Anterior cingulate cortex (tissue), 58 donors: ENCODE results near the gene SYT14.
"Not testable (repeated sequence)": the region's sequence is repeated elsewhere in the genome, so short reads cannot be mapped to it uniquely, and the experiment has no call there.

Source experiments
- DNase-seq, 58 donors: peaks; one replicate each; lab custom pipeline; 2025; lab: John Stamatoyannopoulos, UW

Gene SYT14

DNA sequence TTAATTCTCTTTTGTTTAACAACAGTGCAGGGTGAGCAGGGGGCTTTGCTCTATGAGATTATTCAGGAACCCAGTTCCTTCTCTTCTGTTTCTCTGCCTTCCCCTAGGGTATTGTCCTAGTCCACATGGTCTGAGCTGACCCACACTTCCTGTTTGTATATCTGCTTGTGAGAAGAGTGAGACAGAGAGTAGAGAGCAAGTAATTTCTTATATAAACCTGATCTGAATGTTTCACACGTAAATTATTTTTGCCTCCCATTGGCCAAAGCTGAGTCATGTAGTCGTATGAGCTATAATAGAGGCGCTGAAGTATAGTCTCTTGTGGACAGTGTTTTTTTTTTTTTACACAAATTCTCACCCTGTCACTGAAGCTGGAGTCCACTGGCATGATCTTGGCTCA lies 160.3 kb downstream of the SYT14 start:
- no peak for DNase-seq

DNA sequence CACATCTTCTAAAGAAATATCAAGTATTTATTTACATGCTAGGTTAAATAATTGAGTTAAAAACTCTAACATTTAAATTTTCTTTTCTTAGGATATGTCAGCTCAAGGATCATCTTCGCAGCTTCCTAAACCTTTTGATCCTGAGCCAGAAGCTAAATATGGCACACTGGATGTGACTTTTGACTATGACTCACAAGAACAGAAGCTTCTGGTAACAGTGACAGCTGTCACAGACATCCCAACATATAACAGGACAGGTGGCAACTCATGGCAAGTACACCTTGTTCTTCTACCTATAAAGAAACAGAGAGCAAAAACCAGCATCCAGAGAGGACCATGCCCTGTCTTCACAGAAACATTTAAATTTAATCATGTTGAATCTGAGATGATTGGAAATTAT lies 161.9 kb downstream of the SYT14 start:
- peak in 1 of 58 donors; percentile 4 for DNase-seq

DNA sequence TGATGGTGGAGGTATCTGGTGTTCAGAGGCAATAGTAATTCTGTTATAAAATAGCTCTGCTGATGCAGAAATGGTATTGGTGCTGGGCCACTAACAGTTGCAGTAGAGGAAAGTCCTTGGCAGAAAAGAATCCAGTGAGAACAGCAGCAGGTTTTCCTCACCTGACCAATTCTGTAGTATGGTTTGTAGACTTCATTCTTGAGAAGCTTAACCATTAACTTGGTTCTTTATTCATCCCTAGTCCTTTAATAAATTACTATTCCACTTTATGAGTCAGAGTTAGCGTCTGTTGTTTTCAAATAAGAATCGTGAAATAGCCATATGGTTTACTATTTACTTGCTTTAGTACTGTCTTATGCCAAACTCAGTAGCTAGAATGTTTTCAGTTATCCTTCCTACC lies 166.1 kb downstream of the SYT14 start:
- no peak for DNase-seq

DNA sequence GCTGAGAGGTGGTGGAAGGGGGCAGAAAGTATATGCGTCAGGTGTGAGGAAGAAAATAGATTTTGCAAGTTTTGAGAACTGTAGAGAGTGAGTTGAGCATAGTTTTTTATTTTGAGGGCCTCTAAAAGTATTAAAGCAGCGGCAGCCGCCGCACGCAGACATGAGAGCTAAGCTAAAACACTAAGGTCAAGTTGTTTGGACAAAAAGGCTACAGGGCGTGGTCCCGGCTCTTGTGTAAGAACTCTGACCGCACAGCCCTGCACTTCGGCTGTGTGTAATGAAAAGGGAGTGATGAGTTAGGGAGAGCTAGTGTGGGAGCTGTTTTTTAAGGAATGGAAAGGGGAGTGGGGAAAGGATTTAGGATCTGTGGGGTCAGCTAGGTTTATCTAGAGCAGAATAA lies 174.9 kb downstream of the SYT14 start:
- DNase-seq, result not testable (repeated sequence)

DNA sequence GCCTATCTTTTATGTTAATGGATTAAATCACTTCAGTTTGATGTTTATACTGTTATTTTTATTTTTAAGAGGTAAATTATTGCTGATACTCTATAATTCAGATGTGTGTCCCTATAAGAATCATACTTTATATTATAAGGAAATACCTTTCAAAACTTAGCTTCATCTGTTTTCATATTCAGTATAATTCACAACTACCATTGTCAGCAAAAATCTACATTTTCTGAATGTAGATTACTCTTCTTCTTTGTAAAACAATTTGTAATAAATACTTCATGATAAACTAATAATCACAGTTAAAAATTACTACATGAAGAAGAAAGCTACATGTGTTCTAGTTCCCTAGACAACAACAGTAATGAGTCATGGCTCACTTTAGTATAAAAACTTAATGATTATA lies 179.2 kb downstream of the SYT14 start:
- DNase-seq, result no peak

DNA sequence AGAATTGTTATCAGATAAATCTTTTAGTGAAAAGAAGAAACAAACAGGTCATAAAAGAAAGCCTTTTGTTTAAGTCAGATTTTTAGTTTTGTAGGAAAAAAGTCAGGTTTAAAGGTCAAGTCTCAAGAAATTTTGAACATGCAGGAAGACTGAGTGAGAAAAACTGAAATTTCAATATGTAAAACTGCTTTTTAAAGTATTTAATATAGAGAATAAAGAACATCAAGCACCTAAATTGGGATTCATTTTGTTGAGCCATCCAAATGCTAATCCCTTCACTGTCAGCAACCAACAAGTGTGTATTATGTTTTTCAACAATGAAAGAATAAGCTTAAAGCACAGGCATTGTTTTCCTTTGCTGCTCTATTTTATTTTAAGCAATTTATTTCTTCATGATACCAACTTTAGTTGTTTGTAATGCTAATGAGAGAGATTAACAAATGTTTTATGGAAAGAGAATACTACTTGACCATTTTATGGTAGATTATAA lies 179.7 kb downstream of the SYT14 start:
- no peak for DNase-seq

DNA sequence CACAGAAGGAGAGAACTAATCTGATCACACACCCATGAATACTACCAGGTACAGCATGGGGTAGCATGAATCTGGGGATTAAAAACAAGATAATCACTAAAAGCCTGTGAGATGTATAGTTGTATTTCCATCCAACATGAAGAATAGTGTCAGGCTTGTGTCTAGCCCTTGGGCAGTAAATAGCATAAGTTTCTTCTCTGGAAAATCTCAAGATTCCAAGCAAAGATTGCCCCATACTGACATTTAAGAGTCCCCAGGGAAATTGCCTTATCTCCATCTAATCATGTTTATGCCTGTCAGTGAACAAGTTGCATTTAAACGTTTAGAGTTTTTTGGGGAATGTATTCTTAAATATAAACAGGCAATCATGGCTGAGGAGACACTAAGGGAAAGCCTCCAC lies 185.4 kb downstream of the SYT14 start:
- no peak for DNase-seq

DNA sequence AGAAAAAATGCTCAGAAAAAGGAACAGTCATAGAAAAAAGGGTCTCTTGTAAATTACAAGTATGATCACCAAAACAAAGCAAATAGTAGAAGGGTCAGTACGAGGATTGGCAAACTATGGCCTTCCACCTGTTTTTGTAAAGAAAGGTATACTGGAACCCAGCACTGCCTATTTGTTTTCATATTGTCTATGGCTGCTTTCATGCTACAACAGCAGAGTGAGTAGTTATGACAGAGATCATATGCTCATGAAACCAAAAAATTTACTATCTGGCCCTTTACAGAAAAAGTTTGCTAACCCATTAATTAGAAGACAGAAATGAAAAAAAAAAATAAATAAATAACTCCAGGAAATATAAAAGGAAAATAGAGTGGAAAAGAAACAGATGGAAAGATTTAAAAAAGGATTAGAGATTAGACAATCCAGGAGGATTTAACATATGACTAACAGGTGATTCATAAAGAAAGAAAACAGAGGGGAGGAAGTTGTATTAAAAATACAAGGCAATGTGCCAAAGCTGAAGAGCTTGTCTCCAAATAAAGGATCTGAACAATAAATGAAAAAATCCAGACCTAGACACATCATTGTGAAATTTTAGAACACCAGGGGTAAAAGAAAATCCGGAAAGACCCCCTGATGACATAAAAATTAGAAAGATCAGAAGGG lies 186.0 kb downstream of the SYT14 start:
- DNase-seq, result no peak

DNA sequence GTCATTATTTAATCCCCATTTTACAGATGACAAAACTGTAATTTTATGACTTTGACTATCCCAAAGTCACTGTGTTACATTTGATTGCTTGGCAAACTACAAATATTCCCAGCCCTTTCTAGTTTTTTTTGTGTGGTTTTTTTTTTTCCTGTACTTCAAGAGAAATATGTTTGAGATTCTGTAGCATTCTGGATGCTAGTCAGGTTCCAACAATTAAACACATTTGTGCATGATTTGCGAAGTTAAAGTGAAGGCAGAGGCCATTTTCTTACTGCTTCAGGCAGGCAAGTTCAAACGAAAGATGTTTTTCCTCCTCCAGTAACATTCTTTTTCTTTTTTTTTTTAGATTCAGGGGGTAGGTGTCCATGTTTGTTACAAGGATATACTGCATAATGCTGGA lies 186.7 kb downstream of the SYT14 start:
- DNase-seq, result no peak

DNA sequence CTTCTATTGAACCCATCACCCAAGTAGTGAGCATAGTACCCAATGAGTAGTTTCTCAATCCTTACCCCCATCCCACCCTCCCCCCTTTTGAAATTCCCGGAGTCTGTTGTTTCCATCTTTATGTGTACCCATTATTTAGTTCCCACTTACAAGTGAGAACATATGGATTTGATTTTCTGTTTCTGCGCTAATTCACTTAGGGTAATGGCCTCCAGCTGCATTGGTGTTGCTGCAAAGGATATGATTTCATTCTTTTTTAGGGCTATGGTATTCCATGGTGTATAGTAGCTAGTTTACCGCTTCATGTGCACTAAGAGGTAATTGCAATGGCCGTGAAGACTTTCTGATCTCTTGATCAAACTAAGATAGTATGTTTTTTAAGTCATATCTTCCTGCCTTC lies 187.1 kb downstream of the SYT14 start:
- DNase-seq, result no peak

DNA sequence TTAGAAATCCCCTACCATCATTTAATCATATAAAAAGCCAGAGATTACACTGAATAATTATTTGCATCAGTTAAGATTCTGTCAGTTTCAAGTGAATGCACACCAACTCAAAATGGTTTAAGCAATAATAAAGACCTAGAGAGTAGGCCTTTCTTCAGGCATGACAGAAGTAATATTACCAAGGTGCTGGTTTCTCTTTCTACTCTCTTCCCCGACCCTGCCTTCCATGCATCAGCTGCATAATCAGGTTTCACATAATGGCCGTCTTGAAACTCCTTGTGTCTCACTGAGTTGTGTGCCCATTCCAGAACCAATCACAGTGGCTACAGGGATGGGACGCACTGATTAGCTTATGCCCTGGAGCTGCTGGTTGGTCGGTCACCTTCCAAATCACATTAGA lies 191.1 kb downstream of the SYT14 start:
- DNase-seq, result no peak

DNA sequence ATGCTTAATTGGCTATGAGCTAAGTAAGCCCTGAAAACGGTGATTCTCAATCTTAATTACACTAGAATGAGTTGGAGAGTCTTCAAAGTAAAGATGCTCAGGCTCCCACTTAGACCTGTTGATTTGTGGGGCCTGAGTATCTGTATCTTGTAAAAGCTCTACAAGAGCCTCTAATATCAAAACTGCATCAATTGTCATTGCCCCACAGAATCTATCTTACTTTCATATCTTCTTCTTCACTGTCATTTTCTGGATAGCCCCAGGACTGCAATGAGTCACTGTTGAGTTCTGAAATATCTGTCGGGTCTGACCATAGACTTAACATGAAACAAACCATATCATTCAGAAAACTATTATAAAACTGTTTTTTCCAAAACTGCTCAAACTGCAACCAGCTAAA lies 191.7 kb downstream of the SYT14 start:
- DNase-seq, result no peak

DNA sequence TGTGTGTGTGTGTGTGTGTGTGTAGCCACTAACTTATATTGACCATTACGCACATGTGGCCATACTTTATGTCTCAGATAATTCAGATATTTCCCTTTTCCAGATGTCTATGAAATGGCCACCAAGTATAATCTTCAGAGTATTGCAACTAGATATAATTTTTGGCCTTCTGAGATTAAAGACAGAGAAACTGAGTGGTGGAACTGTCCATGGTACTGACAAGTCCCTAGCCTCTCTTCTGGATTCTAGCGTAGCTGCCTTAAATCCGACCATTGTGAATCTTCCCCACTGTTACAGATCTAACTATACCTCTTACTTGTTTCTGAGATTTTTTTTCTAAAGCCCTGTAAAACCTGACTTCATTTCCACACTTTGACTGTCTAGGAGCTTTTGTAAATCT lies 194.6 kb downstream of the SYT14 start:
- DNase-seq, result no peak

DNA sequence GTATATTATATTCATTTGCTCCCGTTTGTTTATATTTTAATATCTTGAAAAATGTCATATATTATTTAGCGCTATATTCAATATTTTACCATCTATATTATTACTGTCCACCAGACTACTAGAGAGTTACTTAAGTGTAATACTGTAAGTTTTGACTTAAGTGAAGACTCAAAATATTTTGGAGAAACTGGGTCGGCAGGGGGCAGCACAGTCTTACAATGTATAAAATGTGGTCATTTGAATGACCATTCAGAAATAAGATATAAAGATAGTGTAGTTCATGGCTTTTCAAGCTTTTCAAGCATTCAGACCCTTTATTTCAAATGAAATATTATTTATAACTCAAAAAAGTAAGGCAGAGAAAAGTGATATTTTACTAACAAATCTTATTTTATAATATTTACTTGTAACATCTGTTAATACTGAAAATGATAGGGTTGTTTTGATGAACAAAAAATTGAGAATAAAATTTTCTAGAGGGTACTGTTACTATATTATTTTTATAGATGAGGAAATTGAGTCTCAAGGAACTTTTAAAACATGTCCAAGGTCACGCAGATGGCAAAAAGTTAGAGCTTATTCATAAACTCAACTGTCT lies 205.5 kb downstream of the SYT14 start:
- DNase-seq, result peak in 34 of 58 donors; percentile 0 to 77 (median 12)

DNA sequence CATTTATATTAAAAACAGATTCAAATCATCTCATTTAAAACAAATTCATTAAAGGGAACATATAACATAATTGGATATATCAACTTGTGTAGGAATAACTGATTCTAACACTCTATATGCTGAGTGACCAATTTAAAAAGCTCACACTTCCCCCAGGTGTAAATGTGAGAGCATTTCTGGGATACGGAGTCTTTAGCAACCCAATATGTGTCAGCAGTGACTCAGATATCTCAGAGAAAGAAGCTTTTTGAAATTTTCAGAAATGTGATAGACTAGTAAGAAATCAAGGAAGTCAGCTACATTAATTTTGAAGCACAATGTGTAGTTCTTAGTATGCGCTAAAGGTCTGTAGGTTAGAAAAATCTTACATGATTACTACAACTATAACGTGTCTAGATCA lies 206.7 kb downstream of the SYT14 start:
- DNase-seq, result no peak

DNA sequence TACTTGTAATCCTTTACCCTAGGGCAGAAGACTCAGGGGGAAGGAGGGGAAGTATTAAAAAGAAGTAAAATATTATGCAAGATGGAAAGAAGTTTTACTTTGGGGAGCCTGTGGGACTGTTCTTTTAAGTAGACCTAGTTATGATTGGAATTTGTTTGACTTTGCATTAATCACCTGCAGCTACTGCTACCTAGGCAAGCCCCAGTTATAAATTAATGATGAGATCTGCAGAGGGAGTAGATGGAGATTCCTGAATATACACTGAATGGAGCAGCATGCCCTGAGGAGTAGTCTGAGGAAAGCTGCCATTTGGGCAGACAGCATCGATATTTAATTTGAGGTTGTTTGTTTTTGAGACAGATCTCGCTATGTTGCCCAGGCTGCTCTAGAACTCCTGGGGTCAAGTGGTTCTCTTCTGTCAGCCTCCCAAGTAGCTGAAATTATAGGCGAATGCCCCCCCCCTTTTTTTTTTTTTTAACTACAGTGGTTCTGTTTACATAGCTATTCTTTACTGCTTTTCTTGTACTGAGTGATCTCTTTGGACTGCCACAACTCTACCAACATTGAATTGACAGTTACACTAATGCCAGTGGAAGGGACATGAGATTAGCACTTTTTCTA lies 213.1 kb downstream of the SYT14 start:
- DNase-seq, result no peak

DNA sequence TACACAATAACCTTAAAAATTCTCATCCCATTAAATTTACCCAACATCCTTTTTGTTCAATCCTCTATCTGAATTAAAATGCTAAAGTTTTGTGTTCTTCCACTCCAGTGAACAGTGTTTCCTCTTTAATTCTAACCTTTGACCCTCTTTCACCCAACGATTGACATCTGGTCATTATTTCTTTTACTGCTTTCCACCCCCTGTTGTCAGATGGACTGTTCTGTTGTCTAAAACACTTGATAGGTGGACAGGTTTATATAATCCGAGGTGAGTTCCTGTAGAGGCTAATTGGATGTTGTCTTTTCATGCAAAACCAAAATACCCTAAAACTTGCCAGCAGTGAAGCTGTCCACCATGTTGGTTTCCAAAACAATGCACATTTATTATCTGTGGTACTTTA lies 221.2 kb downstream of the SYT14 start:
- no peak for DNase-seq

DNA sequence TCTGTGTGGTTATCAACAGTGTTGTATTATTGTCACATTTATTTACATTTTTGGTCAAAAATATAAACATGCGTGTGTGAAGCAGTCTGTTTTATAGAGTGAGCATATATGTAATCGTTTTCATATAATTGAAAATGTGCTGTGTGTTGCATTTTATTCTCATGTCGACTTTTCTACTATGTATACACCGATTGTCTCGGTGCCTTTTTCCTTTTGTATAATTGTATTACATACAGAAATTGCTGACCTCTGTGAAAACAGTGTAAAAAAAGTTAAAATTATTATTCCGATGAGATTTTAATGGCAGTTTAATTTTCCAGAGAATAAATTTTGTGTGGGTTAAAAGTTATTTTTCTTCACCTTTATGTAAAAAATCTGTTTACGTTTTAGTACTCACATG lies 232.2 kb downstream of the SYT14 start:
- no peak for DNase-seq

DNA sequence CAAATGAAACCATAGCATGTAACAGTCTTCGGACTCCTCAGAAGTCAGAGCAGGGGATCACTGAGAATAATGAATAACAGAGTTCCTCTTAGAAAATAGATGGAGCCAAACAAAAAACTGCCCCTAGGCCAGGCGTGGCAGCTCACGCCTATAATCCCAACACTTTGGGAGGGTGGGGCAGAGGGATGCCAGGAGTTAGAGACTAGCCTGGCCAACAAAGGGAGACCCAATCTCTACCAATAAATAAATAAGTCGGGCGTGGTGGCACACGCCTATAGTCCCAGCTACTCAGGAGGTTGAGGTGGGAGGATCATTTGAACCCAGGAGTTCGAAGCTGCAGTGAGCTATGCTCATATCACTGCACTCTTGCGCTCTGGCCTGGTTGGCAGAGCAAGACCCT lies 236.1 kb downstream of the SYT14 start:
- DNase-seq, result no peak

DNA sequence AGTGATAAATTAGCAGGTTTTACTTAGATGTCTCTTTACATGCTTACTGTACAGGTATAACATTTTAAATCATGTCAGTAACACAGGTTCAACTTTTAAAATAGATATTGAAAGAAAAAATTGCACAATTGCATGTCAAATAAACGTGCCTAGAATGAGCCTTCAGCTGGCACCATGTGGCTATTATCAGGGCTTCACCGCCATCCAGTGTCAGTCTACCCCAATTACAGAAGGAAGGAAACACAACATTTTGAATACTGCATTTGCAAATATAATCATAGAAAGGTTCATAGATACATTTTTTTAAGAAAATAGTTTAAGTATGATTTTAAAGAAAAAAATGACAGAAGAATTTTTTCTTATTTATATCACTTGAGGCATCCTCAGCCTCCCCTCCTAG lies 247.0 kb downstream of the SYT14 start:
- DNase-seq, result no peak

DNA sequence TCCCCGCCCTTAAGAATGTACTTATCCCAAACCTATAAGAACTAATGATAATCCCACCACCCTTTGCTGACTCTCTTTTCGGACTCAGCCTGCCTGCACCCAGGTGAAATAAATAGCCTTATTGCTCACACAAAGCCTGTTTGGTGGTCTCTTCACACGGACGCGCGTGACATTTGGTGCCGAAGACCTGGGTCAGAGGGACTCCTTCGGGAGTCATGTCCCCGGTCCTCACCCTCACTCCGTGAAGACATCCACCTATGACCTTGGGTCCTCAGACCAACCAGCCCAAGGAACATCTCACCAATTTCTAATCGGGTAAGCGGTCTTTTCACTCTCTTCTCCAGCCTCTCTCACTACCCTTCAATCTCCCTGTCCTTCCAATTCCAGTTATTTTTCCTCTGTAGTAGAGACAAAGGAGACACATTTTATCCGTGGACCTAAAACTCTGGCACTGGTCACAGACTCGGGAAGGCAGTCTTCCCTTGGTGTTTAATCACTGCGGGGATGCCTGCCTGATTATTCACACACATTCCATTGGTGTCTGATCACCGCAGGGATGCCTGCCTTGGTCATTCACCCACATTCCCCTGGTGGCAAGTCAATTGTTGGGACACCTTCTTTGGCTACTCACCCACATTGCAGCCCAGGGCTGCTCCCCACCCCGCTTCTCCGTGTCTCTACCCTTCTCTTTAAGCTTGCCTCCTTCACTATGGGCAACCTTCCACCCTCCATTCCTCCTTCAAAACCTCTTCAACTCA lies 250.0 kb downstream of the SYT14 start:
- not testable (repeated sequence) for DNase-seq
